ES-I3 (cell line): Measurements from ENCODE around the gene HS3ST4.

ENCODE experiments used
- H3K36me3 ChIP-seq: 2 replicates; pipeline ENCODE4 v1.6.1; 2013; ENCODE audit warnings: mild to moderate bottlenecking, low read length, control low read depth, moderate library complexity; ENCODE audit not compliant: insufficient read depth
- H3K4me1 ChIP-seq: 2 replicates; pipeline ENCODE4 v1.6.1; 2013; ENCODE audit warnings: mild to moderate bottlenecking, control low read depth, low read length; ENCODE audit not compliant: insufficient read depth
- H3K9ac ChIP-seq: 2 replicates; pipeline ENCODE4 v1.6.1; 2013; ENCODE audit warnings: low read depth, mild to moderate bottlenecking, low read length, moderate library complexity
- H3K9me3 ChIP-seq: 2 replicates; pipeline ENCODE4 v1.6.1; 2013; ENCODE audit warnings: mild to moderate bottlenecking, low read length, moderate library complexity; ENCODE audit not compliant: control insufficient read depth, insufficient read depth

The HS3ST4 gene

DNA sequence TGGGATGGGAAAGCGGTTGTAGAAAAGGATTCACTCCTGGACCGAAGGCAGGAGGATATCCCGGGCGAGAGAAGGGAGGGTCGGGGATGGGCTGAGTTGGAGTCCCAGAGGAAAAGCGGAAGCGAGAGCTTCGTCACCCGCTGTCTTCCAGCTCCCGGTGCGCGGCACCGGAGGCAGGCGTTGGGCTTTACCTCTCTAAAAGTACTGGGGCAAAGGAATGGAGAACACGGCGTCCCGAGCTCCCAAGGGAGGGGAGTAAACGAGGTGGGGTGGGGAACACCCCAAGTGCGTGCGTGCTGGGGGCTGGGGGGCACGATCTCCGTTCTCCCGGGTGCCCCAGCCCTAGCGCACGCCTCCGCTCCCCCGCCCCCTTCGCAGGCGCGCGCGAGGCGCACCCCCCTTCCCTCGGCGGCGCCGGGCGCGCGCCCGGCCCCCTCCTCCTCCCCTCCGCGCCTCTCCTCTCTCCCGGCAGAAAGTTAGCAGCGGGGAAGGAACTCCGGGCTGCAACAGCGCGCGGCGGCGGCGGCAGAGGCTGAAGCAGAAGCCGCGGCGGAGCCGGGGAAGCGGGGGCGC is at the start of gene HS3ST4:
Gene HS3ST4 (plus strand): TSS at position 441 of the 573 bp plus-strand sequence.
- Histone ChIP-seq H3K4me1 (peaks cover 13% of the 10 kb centered on the region), H3K9ac (peak within 1 kb of the TSS; percentile 84), H3K36me3 (no peaks in the 10 kb centered on the region), H3K9me3 (no peaks in the 10 kb centered on the region)

DNA sequence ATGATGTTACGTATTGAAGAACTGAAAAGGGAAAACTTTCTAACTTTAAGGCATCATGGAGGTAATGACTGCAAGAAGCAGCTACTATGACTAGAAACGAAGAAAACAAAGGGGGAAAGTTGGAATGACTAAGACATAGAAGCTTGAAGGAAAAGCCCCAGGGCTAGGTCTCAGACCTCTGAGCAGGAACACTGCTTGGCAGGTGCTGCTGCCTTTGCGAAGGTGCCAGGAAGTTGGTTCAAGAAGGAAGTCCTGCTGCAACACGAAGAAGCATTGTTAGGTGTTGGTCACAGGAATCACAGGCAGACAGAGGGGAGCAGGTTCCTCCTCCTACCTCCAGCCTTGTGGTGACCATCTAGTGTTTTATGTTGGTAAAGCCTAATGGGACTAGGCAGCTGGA is 48.1 kb upstream of the HS3ST4 start:
- Histone ChIP-seq H3K9me3 (peaks cover 3% of the 10 kb centered on the region; the same call in 1 of the 2 replicates), H3K4me1 (no peaks in the 10 kb centered on the region), H3K36me3 (no peaks in the 10 kb centered on the region), H3K9ac (no peak overlapping the region)

DNA sequence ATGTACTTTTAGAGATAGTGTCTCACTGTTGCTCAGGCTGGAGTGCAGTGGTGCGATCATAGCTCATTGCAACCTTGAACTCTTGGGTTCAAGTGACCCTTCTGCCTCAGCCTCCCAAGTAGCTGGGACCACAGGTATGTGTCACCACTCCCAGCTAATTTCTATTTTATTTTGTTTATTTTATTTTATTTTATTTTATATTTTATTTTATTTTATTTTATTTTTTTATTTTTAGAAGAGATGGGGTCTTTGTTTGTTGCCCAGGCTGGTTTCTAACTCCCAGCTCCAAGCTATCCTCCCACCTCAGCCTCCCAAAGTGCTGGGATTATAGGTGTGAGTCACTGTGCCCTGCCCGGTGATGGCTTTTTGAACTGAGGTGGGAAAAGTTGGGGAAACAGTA is 35.1 kb upstream of the HS3ST4 start:
- no peaks in the 10 kb centered on the region for H3K9me3 ChIP-seq
- H3K4me1 ChIP-seq, result no peaks in the 10 kb centered on the region
- H3K9ac ChIP-seq, result no peak overlapping the region
- no peaks in the 10 kb centered on the region for H3K36me3 ChIP-seq

DNA sequence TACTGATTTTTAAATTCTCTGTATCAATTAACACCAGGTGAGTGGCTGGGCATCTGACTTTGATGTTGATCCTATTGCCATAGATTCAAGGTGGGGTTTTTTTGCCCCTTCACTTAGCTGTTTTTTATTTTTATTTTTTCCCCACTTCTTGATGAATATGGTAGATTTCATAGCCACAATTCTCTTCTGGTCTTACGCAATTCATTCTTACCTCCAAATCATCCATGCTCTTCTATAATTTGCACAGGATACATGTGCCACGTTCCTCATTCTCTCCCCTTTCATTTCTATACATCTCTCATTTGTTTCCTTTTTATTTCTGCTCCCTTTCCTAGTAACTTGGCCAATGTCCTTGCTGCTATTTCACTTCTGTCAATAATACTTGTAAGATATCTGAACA is 14.9 kb upstream of the HS3ST4 start:
- no peaks in the 10 kb centered on the region for H3K4me1 ChIP-seq
- no peaks in the 10 kb centered on the region for H3K36me3 ChIP-seq
- H3K9me3 ChIP-seq, result no peaks in the 10 kb centered on the region
- no peak overlapping the region for H3K9ac ChIP-seq

DNA sequence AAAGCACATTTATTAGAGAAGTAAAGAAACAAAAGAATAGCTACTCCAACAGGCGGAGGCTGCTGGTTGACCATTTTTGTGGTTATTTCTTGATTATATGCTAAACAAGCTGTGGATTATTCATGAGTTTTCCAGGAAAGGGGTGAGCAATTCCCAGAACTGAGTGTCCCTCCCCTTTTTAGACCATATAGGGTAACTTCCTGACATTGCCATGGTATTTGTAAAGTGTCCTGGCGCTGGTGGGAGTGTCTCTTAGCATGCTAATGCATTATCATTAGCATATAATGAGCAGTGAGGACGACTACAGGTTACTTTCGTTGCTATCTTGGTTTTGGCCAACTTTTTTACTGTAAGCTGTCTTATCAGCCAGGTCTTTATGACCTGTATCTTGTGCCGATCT is 12.2 kb upstream of the HS3ST4 start:
- Histone ChIP-seq H3K9me3 (no peaks in the 10 kb centered on the region), H3K9ac (no peak overlapping the region), H3K36me3 (no peaks in the 10 kb centered on the region), H3K4me1 (no peaks in the 10 kb centered on the region)

DNA sequence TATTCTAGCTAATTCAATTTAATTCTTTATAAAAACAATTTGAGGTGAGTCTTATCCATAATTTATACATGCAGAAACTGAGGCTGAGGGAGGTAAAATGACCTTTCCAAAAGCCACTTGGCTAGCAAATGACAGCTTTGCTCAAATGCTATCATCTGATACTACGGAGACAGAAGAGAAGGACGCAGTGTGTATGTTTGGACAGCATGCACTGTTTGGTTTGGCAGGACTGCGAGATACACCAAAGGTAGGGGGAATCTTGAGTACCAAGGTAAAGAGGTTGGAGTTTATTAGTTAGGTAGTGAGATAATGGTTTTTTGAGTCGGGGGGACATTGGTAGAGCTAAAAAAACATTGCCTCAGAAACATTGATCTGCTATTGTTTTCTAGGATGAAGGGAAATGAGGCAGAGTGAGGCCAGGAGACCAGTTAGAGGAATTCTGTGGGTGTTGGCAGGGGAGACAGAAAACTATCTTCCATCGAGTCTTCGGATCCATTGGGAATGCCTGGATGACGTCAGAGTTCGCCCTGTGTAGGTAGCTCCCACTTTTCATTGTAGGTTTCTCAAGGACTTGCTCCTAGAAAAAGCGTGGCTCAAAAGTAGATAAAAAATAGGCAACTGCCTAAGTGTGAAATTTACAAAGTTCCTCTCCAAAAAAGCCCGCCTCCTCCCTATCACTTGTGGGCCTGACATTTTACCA is 2.5 kb upstream of the HS3ST4 start:
- H3K36me3 ChIP-seq, result no peaks in the 10 kb centered on the region
- no peaks in the 10 kb centered on the region for H3K9me3 ChIP-seq
- no peak overlapping the region for H3K9ac ChIP-seq
- peaks cover 11% of the 10 kb centered on the region for H3K4me1 ChIP-seq

DNA sequence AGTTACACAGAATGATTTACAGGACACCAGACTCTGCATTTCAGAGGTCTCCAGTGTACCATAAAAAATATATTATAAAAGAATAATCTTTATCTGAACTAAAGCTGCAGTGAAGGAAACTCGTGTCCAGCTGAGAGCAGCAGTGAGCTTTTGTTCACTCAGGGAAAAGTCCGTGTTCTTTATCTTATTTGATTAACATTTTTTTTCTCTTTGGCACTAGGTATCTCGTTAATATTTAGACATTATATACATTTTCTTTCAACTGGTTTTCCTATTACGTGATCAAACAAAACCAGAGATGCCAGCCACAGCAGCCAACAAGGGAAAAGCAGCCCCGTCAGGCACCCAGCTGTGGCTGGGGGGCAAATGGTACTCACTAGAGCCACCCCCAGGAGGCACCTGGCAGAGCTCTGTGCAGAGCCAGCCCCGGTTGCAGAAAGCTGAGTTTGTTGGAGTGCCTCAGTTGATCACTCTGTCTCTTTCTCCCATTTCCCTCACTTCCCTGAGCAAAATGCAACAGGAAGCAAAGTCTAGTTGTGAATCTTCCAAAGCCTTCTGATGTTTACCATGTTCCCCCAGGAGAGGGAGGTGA is 1.1 kb upstream of the HS3ST4 start:
- no peaks in the 10 kb centered on the region for H3K9me3 ChIP-seq
- H3K4me1 ChIP-seq, result peaks cover 13% of the 10 kb centered on the region
- H3K9ac ChIP-seq, result peak overlapping the region; percentile 84; the same call in 1 of the 2 replicates
- no peaks in the 10 kb centered on the region for H3K36me3 ChIP-seq

DNA sequence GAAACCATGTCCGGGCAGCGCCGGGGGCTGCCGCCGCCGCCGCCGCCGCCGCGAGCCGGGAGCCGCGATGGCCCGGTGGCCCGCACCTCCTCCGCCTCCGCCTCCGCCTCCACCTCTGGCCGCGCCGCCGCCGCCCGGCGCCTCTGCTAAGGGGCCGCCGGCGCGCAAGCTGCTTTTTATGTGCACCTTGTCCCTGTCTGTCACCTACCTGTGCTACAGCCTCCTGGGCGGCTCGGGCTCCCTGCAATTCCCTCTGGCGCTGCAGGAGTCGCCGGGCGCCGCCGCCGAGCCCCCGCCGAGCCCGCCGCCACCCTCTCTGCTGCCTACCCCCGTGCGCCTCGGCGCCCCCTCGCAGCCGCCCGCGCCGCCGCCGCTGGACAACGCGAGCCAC is 587 bp downstream of the HS3ST4 start:
- H3K4me1 ChIP-seq, result peaks cover 13% of the 10 kb centered on the region
- H3K36me3 ChIP-seq, result no peaks in the 10 kb centered on the region
- H3K9ac ChIP-seq, result peak overlapping the region; percentile 59
- H3K9me3 ChIP-seq, result no peaks in the 10 kb centered on the region

DNA sequence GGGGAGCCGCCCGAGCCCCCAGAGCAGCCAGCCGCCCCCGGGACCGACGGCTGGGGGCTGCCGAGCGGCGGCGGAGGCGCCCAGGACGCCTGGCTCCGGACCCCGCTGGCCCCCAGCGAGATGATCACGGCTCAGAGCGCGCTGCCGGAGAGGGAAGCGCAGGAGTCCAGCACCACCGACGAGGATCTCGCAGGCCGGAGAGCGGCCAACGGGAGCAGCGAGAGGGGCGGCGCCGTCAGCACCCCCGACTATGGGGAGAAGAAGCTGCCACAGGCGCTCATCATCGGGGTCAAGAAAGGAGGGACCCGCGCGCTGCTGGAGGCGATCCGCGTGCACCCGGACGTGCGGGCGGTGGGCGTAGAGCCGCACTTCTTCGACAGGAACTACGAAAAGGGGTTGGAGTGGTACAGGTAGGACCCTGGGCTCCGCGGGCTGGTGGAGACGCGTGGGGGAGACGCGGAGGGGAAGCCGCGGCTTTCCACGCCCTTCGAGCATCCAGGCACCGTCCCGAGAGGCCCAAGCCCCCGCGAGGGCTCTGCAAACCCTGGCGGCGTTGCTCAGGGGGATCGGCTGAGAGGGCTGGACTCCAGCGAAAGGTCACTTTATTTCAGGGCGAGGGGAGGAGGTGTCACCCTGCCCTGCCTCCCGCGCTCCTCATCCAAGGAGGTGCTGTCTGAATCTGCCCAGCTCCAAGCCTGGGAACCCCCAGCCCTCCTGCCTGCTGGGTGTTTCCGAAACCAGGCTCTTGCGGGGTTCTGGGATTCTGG is 1.2 kb downstream of the HS3ST4 start:
- Histone ChIP-seq H3K9me3 (no peaks in the 10 kb centered on the region), H3K4me1 (peaks cover 13% of the 10 kb centered on the region), H3K36me3 (no peaks in the 10 kb centered on the region), H3K9ac (peak overlapping the region; percentile 59)

DNA sequence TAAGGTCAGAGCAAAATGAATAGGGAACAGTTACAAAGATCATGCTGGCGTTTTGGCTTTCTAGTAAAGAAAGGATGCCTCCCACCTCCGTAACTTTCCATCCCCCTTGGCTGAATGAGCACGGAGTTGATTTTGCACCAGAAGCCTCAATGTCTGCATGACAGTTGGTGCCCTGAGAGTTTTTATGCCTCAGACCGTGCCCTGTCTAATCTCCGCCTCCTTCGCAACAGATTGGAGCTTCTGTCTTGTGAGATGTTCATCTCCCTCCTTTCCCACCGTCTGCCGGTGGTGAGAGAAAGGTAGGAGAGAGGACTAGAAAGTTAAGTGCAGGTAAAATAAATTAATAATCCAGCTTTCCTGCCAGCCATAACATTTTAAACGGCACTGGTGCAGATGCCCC is 1.9 kb downstream of the HS3ST4 start:
- Histone ChIP-seq H3K9ac (peak overlapping the region; percentile 59; the same call in 1 of the 2 replicates), H3K4me1 (peaks cover 13% of the 10 kb centered on the region), H3K9me3 (no peaks in the 10 kb centered on the region), H3K36me3 (no peaks in the 10 kb centered on the region)

DNA sequence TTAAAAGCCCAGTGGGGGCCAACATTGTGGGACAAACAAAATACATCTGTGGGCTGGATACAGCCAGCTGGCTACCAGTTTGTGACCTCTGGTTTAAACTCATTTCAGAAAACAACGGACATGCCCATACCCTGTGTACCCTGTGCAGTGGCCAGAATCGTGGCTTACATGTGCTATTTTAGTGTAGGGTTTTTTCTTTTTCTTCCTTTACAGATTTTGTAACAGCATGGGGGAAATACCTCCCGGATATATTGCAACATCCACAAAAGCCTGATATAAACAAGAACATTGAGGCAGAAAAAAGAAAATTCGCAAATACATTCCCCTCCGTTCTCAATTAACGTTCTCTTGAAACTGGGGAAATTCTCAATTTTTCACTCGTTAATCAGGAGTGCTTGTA is 7.3 kb downstream of the HS3ST4 start:
- Histone ChIP-seq H3K4me1 (0 out of 2 replicates have a peak, but pooled peaks cover 4% of the 10 kb centered on the region), H3K36me3 (no peaks in the 10 kb centered on the region), H3K9me3 (no peaks in the 10 kb centered on the region), H3K9ac (no peak overlapping the region)

DNA sequence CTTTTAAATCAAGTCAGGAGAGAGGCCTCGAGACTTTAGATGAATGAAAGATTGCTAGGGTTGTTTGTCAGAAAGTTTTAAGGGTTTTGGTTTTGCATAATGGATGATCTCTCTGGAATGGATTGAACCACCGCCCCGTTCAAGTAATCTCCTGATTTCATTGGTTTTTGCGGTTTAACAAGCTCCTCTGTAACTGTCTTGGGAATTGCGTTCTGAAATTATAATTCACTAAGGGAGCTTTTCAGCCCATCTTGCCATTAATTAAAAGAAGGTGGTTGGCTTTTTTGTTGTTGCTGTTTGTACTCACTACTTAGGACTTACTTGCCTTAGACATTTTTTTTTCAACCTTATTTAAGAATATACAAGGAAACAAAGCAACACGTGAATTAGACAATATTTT is 8.8 kb downstream of the HS3ST4 start:
- Histone ChIP-seq H3K36me3 (no peaks in the 10 kb centered on the region), H3K9me3 (no peaks in the 10 kb centered on the region), H3K4me1 (no peaks in the 10 kb centered on the region), H3K9ac (no peak overlapping the region)

DNA sequence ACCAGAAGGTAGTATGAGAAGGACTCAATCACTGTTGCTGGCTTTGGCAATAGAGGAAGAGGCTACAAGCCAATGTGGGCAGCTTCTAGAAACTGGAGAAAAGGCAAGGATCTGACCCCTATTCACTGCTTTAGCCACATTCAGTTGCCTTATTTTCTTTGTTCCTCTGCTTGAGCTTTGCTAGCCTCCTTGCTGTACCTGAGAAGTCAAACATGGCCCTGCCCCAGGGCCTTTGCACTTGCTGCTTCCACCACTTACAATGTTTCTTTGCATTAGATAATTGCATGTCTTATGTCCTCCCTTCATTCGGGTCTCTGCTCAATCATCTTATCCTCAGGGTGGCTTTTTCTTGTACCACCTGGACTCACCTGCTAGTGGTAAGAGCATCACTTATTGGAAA is 15.8 kb downstream of the HS3ST4 start:
- H3K36me3 ChIP-seq, result no peaks in the 10 kb centered on the region
- peaks cover 9% of the 10 kb centered on the region; the same call in 1 of the 2 replicates for H3K4me1 ChIP-seq
- no peak overlapping the region for H3K9ac ChIP-seq
- H3K9me3 ChIP-seq, result no peaks in the 10 kb centered on the region; the same call in 1 of the 2 replicates

DNA sequence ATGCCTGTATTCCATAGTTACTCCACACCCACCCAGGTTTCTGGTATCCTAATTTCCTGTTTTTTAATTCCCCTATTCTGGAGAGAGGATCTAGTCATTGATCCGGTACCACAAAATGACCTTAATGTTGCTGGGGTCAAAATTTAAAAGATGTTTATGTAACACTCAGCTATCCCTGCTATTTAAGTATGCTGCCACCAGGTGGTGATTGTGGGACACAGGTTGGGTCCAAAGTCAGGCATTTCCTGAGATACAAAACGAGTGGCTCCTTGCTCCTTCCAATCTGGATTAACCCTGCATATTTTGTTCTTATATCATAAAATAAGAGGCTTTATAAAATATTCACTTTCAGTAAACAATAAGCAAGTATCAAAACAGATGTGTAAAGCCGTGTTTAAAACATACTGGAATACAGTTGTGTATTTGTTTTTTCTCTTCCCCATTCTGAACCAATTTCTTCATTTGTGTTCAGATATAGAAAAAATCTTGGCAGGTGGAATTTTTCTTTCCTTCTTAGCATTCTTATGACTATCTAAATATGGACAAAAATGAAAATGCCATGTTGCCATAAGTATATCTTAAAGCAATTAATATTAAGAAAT is 16.3 kb downstream of the HS3ST4 start:
- H3K9me3 ChIP-seq, result no peaks in the 10 kb centered on the region; the same call in 1 of the 2 replicates
- H3K4me1 ChIP-seq, result peaks cover 9% of the 10 kb centered on the region; the same call in 1 of the 2 replicates
- H3K9ac ChIP-seq, result no peak overlapping the region
- H3K36me3 ChIP-seq, result no peaks in the 10 kb centered on the region
